SK-N-SH treated with all-trans-retinoic acid at 6 μM for 48 hours (cell line): ENCODE results near the gene CD300C.

Experiments
- ATAC-seq: fragments of 200-7000 bp; cut with Tn5 transposase; 3 replicates; pipeline ENCODE4 v1.9.1; 2020; ENCODE audit warnings: mild to moderate bottlenecking, moderate library complexity
- ARNTL ChIP-seq: fragments of 450-650 bp; formaldehyde crosslinking; IDR thresholded peaks from 2 replicates; pipeline ENCODE4 v1.5.0; 2020; ENCODE audit warnings: low read depth, mild to moderate bottlenecking, moderate library complexity, borderline replicate concordance
- BACH2 ChIP-seq: fragments of 250-450 bp; sonication (Bioruptor Pico); IDR thresholded peaks from 2 replicates; pipeline ENCODE4 v1.9.0; 2021; ENCODE audit warnings: mild to moderate bottlenecking, borderline replicate concordance
- CREB5 ChIP-seq: fragments of 250-450 bp; sonication (Bioruptor Pico); IDR thresholded peaks from 2 replicates; pipeline ENCODE4 v1.5.1; 2020; ENCODE audit warnings: low read depth, mild to moderate bottlenecking, moderate library complexity
- CSDC2 ChIP-seq: fragments of 250-450 bp; sonication (Bioruptor Pico); IDR thresholded peaks from 2 replicates; pipeline ENCODE4 v1.5.0; 2020; ENCODE audit warnings: mild to moderate bottlenecking, moderate library complexity
- CSRNP3 ChIP-seq: fragments of 250-450 bp; sonication (Bioruptor Pico); IDR thresholded peaks from 2 replicates; pipeline ENCODE4 v1.5.1; 2021; ENCODE audit warnings: mild to moderate bottlenecking, moderate library complexity
- GLIS3 ChIP-seq: fragments of 250-450 bp; sonication (Bioruptor Pico); IDR thresholded peaks from 2 replicates; pipeline ENCODE4 v1.5.0; 2020; ENCODE audit warnings: mild to moderate bottlenecking, moderate library complexity
- ISL1 ChIP-seq: fragments of 250-450 bp; sonication (Bioruptor Pico); IDR thresholded peaks from 2 replicates; pipeline ENCODE4 v2.1.2; 2022; ENCODE audit warnings: mild to moderate bottlenecking, moderate library complexity
- OSR1 ChIP-seq: fragments of 250-450 bp; sonication (Bioruptor Pico); IDR thresholded peaks from 2 replicates; pipeline ENCODE4 v1.8.0; 2022; ENCODE audit warnings: moderate library complexity, mild to moderate bottlenecking, inconsistent platforms
- POU6F1 ChIP-seq: fragments of 250-450 bp; sonication (Bioruptor Pico); IDR thresholded peaks from 2 replicates; pipeline ENCODE4 v1.8.0; 2021; ENCODE audit warnings: low read depth, mild to moderate bottlenecking, moderate library complexity, borderline replicate concordance
- PPARA ChIP-seq: fragments of 250-450 bp; sonication (Bioruptor Pico); IDR thresholded peaks from 2 replicates; pipeline ENCODE4 v1.5.0; 2020; ENCODE audit warnings: mild to moderate bottlenecking, borderline replicate concordance
- RARB ChIP-seq: fragments of 250-450 bp; sonication (Bioruptor Pico); IDR thresholded peaks from 2 replicates; pipeline ENCODE4 v1.8.0; 2021; ENCODE audit warnings: mild to moderate bottlenecking, moderate library complexity
- SNAI2 ChIP-seq: fragments of 250-450 bp; sonication (Bioruptor Pico); IDR thresholded peaks from 2 replicates; pipeline ENCODE4 v1.5.0; 2020; ENCODE audit warnings: mild to moderate bottlenecking, moderate library complexity
- TCF4 ChIP-seq: fragments of 250-450 bp; sonication (Bioruptor Pico); IDR thresholded peaks from 2 replicates; pipeline ENCODE4 v1.8.0; 2021; ENCODE audit warnings: mild to moderate bottlenecking, moderate library complexity, borderline replicate concordance
- TOX ChIP-seq: fragments of 250-450 bp; sonication (Bioruptor Pico); IDR thresholded peaks from 2 replicates; pipeline ENCODE4 v1.8.0; 2021; ENCODE audit warnings: mild to moderate bottlenecking, moderate library complexity, borderline replicate concordance
- TSHZ2 ChIP-seq: fragments of 250-450 bp; sonication (Bioruptor Pico); IDR thresholded peaks from 2 replicates; pipeline ENCODE4 v1.5.0; 2020; ENCODE audit warnings: mild to moderate bottlenecking, moderate library complexity
- ZC3H10 ChIP-seq: fragments of 250-450 bp; sonication (Bioruptor Pico); IDR thresholded peaks from 2 replicates; pipeline ENCODE4 v1.5.1; 2021; ENCODE audit warnings: mild to moderate bottlenecking, moderate library complexity
- ZFP3 ChIP-seq: fragments of 250-450 bp; sonication (Bioruptor Pico); IDR thresholded peaks from 2 replicates; pipeline ENCODE4 v1.5.0; 2020; ENCODE audit warnings: mild to moderate bottlenecking, moderate library complexity
- ZFP30 ChIP-seq: fragments of 450-650 bp; formaldehyde crosslinking; IDR thresholded peaks from 2 replicates; pipeline ENCODE4 v1.5.0; 2022; ENCODE audit warnings: mild to moderate bottlenecking, moderate library complexity
- ZNF565 ChIP-seq: fragments of 450-650 bp; formaldehyde crosslinking; conservative IDR thresholded peaks from 2 replicates; pipeline ENCODE4 v1.5.0; 2020; ENCODE audit warnings: low read depth, mild to moderate bottlenecking, moderate library complexity
- ZNF70 ChIP-seq: fragments of 450-650 bp; formaldehyde crosslinking; IDR thresholded peaks from 2 replicates; pipeline ENCODE4 v1.5.0; 2020; ENCODE audit warnings: mild to moderate bottlenecking, moderate library complexity
- ZNF8 ChIP-seq: fragments of 450-650 bp; formaldehyde crosslinking; IDR thresholded peaks from 2 replicates; pipeline ENCODE4 v1.5.0; 2020; ENCODE audit warnings: mild to moderate bottlenecking, moderate library complexity

CD300C gene

GRCh38 chr17:74539281-74539820 lies 6.6 kb downstream of the CD300C start (continued):
- TF ChIP-seq POU6F1 (CRISPR knock-in tag) (no peak), OSR1 (CRISPR knock-in tag) (no peak)

- ATAC-seq: no peak
- TF ChIP-seq RARB (no peak), ZNF70 (CRISPR knock-in tag) (no peak), ISL1 (no peak), PPARA (CRISPR knock-in tag) (no peak), ARNTL (CRISPR knock-in tag) (no peak), CREB5 (no peak), TSHZ2 (no peak), ZNF8 (CRISPR knock-in tag) (no peak), SNAI2 (CRISPR knock-in tag) (no peak), ZNF565 (CRISPR knock-in tag) (no peak), GLIS3 (CRISPR knock-in tag) (no peak), OSR1 (CRISPR knock-in tag) (no peak)
Measured at GRCh38 chr17:74536890-74537289, 9.0 kb downstream of the CD300C start.

GRCh38 chr17:74532115-74532514 lies 13.8 kb downstream of the CD300C start:
- no peak for ATAC-seq
- TF ChIP-seq ZFP30 (CRISPR knock-in tag) (no peak), POU6F1 (CRISPR knock-in tag) (no peak), CSDC2 (no peak), ARNTL (CRISPR knock-in tag) (no peak), ISL1 (no peak), TCF4 (CRISPR knock-in tag) (no peak), GLIS3 (CRISPR knock-in tag) (no peak), CSRNP3 (CRISPR knock-in tag) (no peak), ZC3H10 (no peak), ZNF70 (CRISPR knock-in tag) (no peak), BACH2 (CRISPR knock-in tag) (no peak), RARB (no peak), PPARA (CRISPR knock-in tag) (no peak), ZNF565 (CRISPR knock-in tag) (no peak), OSR1 (CRISPR knock-in tag) (no peak), TOX (CRISPR knock-in tag) (no peak), ZFP3 (no peak), SNAI2 (CRISPR knock-in tag) (no peak)
